Peyer's patch (tissue), 4 donors: ENCODE measurements around the gene PMM1. TPM values are rescaled to one million over a fixed set of nuclear protein-coding genes. Genes with fewer than 3 reads are reported as not detected.

Source experiments
- DNase-seq, 3 donors: peaks; one replicate each; pipeline ENCODE4 v3.0.0-alpha.2; 2017 to 2019
- H3K27ac ChIP-seq, 4 donors: fragments of 200-600 bp; sonication (generic); one replicate each; pipeline ENCODE4 v1.5.1; 2016 to 2019
- H3K27me3 ChIP-seq, 2 donors: fragments of 200-600 bp; sonication (generic); one replicate each; pipeline ENCODE4 v1.5.1; 2019
- H3K36me3 ChIP-seq, 3 donors: fragments of 200-600 bp; sonication (generic); one replicate each; pipeline ENCODE4 v1.5.1; 2016 to 2019
- H3K4me1 ChIP-seq, 4 donors: fragments of 200-600 bp; sonication (generic); one replicate each; pipeline ENCODE4 v1.5.1; 2016 to 2019
- H3K4me3 ChIP-seq, 4 donors: fragments of 200-600 bp; sonication (generic); 1 replicate in 3 of 4; 2 replicates in 1 of 4; pipeline ENCODE4 v1.5.1; 2016 to 2019; ENCODE audit warnings: mild to moderate bottlenecking in 1 of 4
- H3K9me3 ChIP-seq, 4 donors: fragments of 200-600 bp; sonication (generic); one replicate each; pipeline ENCODE4 v1.5.1; 2016 to 2019; ENCODE audit warnings: mild to moderate bottlenecking in 1 of 4
- POLR2A ChIP-seq, 2 donors: fragments of 450-650 bp; IDR thresholded peaks; one replicate each; pipeline ENCODE4 v1.5.1; 2017; ENCODE audit warnings: antibody characterized with exemption in 2 of 2, mild to moderate bottlenecking in 2 of 2, moderate library complexity in 2 of 2
- total RNA-seq, 4 donors: library from RNA; depleted of rRNA; stranded (reverse); fragments of >200 nt; gene quantifications; one replicate each; pipeline ENCODE4 v1.1.0, GENCODE V29; 2016
- TF ChIP-seq, protein P1 (sequence below), 6 experiments: fragments of 450-650 bp in 4 of 6; fragments of 200-600 bp in 2 of 6; sonication (generic) in 1 of 6; IDR thresholded peaks; one replicate each; pipeline ENCODE4 v1.5.1; 2017 to 2019; ENCODE audit warnings: antibody characterized with exemption in 6 of 6, mild to moderate bottlenecking in 3 of 6, moderate library complexity in 1 of 6

PMM1 gene
- total RNA-seq, 4 donors from 2014 or later = 63.5 to 139 (median 101) TPM

DNA sequence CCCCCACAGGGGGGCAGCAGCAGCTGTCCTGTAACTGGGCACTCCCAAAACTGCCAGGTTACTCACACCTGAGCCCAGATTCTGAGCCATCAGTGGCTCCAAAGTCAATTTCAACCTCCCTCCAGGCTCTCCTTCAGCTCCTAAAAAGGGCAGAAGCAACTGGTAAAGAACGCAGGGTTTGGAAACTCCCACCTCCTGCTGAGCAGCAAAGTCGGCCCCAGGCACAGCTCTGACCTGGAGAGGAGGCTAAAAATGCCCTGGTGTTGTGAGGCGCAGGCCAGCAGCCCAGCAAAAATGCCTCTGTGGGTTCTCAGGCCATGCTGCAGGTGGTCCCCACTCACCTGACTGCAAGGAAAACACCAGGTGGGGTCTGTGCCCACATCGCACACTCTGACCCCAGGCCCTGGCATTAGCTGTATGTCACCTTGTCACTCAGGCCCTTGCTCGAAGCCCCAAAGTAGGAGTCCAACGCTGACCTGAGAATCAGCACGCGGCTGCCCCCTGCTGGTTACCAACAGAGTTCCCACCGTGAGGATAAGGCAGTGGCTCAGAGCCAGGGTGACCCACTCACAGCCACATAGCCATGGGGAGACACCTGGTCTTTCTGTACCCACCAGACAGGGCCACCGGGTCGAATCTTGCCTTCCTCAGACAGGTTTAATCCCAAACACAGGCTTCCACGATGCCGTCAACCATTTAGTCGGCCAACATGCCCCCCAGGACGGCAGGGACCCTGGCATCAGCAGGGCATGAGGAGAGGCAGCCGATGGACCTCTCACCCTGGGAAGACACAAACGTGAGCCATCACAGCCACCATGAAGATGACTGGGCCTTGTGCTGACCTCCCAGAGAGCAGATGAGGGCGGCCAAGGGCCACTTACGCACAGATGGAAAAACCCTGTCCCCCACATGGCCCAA lies 56.5 kb downstream of the PMM1 start:
- Histone ChIP-seq H3K27ac (no peak overlapping the region), H3K36me3 (peaks cover 0 to 48% (median 0%) of the 10 kb centered on the region in 3 donors), H3K4me1 (peaks cover 0 to 5% (median 0%) of the 10 kb centered on the region in 4 donors), H3K9me3 (no peaks in the 10 kb centered on the region), H3K4me3 (no peak overlapping the region), H3K27me3 (no peaks in the 10 kb centered on the region)
- peak; percentile 61 to 87 (median 84) for DNase-seq
- no peak for TF ChIP-seq POLR2A (IDR thresholded peaks at IDR 0.05)
- TF ChIP-seq, protein P1, sequence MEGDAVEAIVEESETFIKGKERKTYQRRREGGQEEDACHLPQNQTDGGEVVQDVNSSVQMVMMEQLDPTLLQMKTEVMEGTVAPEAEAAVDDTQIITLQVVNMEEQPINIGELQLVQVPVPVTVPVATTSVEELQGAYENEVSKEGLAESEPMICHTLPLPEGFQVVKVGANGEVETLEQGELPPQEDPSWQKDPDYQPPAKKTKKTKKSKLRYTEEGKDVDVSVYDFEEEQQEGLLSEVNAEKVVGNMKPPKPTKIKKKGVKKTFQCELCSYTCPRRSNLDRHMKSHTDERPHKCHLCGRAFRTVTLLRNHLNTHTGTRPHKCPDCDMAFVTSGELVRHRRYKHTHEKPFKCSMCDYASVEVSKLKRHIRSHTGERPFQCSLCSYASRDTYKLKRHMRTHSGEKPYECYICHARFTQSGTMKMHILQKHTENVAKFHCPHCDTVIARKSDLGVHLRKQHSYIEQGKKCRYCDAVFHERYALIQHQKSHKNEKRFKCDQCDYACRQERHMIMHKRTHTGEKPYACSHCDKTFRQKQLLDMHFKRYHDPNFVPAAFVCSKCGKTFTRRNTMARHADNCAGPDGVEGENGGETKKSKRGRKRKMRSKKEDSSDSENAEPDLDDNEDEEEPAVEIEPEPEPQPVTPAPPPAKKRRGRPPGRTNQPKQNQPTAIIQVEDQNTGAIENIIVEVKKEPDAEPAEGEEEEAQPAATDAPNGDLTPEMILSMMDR (IDR thresholded peaks at IDR 0.05) = peak; percentile 56 to 83 (median 74)

DNA sequence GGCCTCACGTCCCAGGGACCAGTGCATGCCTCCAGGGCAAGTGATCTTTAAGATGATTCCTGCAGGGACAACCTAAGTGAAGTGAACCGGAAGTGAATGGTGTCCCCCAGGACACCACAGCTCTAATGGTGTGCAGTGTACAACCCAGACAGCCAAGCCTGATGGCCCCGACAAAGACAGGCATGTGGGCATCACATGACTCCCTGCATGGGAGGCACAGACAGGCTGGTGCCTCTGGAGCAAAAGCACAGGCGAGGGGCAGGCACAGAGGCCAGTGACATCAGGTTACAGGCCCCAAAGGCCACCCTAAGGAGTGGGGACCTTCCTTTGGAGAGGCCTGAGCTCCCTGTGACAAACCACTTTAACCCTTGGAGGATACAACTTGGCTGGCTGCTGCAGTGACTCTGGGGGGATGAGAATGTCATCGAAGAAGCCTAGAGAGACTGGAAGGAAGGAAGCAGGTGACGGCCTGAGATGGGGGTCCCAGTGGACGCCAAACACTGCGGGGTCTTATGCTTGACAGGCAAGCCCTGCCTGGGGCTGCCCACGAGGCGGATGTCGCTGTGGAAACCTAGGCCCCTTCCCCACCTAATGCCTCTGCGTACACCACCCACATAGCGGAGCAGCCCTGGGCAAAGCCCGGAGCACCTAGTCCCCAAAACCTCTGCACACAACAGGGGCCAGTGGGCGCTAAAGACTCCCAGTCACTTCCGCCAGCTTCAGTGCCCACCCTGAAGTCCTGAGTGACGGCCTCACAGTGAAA lies 57.7 kb downstream of the PMM1 start:
- peaks cover 0 to 5% (median 0%) of the 10 kb centered on the region in 4 donors for H3K4me1 ChIP-seq
- H3K36me3 ChIP-seq = peaks cover 0 to 60% (median 0%) of the 10 kb centered on the region in 3 donors
- no peak for DNase-seq
- no peak for TF ChIP-seq POLR2A (IDR thresholded peaks at IDR 0.05)
- TF ChIP-seq, protein P1 (IDR thresholded peaks at IDR 0.05) = no peak
- H3K9me3 ChIP-seq = no peaks in the 10 kb centered on the region
- no peak overlapping the region for H3K4me3 ChIP-seq
- H3K27ac ChIP-seq = no peak overlapping the region
- H3K27me3 ChIP-seq = no peaks in the 10 kb centered on the region

DNA sequence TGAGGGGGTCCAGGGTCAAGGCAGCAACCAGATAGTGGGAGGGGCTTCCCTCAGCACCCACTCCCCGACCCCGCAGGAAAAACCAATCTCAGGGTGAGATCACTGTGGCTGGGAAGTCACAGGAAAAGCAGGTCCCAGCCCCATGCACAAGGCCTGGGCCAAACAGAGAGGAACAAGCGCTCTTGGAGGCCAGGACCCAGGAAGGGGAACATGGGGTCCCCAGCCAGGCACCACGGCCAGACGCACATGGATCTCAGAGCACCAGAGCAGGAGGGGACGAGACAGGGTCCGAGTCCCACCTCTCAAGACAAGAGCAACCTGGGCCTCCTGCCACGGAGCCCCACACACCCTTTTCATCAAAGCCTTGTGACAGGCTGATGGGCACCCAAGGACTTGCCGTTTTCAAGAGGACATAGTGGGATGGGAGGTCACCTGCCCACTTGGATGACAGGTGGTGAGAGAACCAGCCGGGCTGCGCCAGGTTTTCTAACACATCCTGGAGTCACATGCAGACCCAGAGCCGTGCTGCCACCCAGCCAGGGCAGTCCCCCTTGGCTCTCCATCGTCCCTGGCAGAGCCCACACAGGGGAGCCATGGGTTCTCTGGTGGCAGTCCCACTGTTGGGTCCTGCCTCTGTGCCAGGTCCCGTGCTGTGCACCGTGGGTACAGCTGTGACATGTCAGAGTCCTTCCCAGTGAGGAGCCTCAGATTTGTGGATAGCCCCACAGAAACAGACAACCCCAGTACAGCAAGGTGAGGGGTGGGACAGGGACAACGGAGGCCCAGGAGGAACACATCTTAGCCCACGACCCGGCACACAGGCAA lies 58.5 kb downstream of the PMM1 start:
- Histone ChIP-seq H3K4me3 (no peak overlapping the region), H3K4me1 (peaks cover 0 to 5% (median 2%) of the 10 kb centered on the region in 4 donors), H3K27ac (no peak overlapping the region), H3K27me3 (no peaks in the 10 kb centered on the region), H3K9me3 (no peaks in the 10 kb centered on the region), H3K36me3 (peaks cover 0 to 68% (median 0%) of the 10 kb centered on the region in 3 donors)
- no peak for DNase-seq
- TF ChIP-seq, protein P1 (IDR thresholded peaks at IDR 0.05) = no peak
- no peak for TF ChIP-seq POLR2A (IDR thresholded peaks at IDR 0.05)

DNA sequence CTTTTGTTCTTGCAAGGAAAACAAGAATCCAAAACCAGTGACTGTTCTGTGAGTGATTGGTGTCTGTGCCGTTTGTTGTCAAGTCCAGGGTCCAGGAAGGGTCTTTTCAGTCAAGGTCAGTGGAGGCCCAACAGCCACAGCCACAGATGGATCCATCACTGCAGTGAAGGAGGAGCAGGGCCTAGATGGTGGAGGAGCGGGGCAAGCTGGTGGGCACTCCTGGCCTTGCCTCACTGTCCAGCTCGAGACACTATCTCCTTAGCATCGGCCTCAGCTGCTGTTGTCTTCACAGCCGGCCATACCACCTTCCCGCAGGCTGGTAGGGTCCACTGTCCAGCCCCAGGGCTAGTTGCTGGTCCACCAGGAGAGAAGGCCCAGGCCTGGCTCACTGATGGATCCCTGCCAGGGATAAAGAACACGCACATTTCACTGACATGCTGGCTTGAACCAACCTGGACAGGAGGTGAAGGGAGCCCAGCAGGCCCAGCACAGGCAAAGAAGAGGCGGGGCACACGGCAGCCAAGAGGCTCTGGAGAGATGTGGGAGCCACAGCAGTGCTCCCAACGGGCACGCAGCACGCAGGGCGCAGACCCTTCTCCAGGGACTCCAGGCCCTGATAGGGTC lies 60.6 kb downstream of the PMM1 start:
- H3K9me3 ChIP-seq = no peaks in the 10 kb centered on the region
- peaks cover 0 to 84% (median 0%) of the 10 kb centered on the region in 3 donors for H3K36me3 ChIP-seq
- no peak for DNase-seq
- H3K4me3 ChIP-seq = no peak overlapping the region
- H3K27ac ChIP-seq = no peak overlapping the region
- TF ChIP-seq POLR2A (IDR thresholded peaks at IDR 0.05) = no peak
- TF ChIP-seq, protein P1 (IDR thresholded peaks at IDR 0.05) = no peak
- no peaks in the 10 kb centered on the region for H3K27me3 ChIP-seq
- peaks cover 0 to 24% (median 11%) of the 10 kb centered on the region in 4 donors for H3K4me1 ChIP-seq
